Muscle of leg (tissue), 11 donors: ENCODE measurements around the gene EXOC3. TPM values are rescaled to one million over a fixed set of nuclear protein-coding genes. Genes with fewer than 3 reads are reported as not detected.
"Not testable (repeated sequence)": the region's sequence is repeated elsewhere in the genome, so short reads cannot be mapped to it uniquely, and the experiment has no call there.

Experiments used
- DNase-seq: peaks from one replicate; pipeline ENCODE4 v3.0.0; 2013
- H3K27ac ChIP-seq: one replicate; pipeline ENCODE4 v1.5.1; 2013; ENCODE audit warnings: mild to moderate bottlenecking, low read length, control low read depth
- H3K27me3 ChIP-seq: one replicate; pipeline ENCODE4 v1.6.1; 2013; ENCODE audit warnings: low read length; ENCODE audit not compliant: control insufficient read depth, insufficient read depth
- H3K36me3 ChIP-seq: one replicate; pipeline ENCODE4 v1.6.1; 2013; ENCODE audit warnings: low read length; ENCODE audit not compliant: control insufficient read depth, insufficient read depth
- H3K4me1 ChIP-seq: one replicate; pipeline ENCODE4 v1.6.1; 2013; ENCODE audit warnings: low read length; ENCODE audit not compliant: control insufficient read depth, insufficient read depth
- H3K4me3 ChIP-seq: one replicate; pipeline ENCODE4 v1.5.1; 2013; ENCODE audit warnings: low read length, control low read depth
- H3K9me3 ChIP-seq: replicated peaks from 2 replicates; pipeline ENCODE4 v1.6.1; 2013; ENCODE audit warnings: low read depth, low read length; ENCODE audit not compliant: control insufficient read depth
- WGBS: methylation state at CpG from one replicate; pipeline ENCODE4 v1.1.5; 2013; ENCODE audit warnings: missing lambda C conversion rate; ENCODE audit not compliant: insufficient coverage; 5-methylcytosine and 5-hydroxymethylcytosine counted together
- polyA plus RNA-seq, 8 donors: library from polyadenylated mRNA; unstranded; fragments of 120-200 nt; gene quantifications; one replicate each; pipeline versions ENCODE4 v1.2.1 to v1.2.3, GENCODE V29; 2013; ENCODE audit warnings: inconsistent platforms in 1 of 8, low replicate concordance in 1 of 8; ENCODE audit not compliant: insufficient read length in 8 of 8, insufficient read depth in 1 of 8
- total RNA-seq: library from RNA; stranded (reverse); fragments of 120-200 nt; gene quantifications from one replicate; pipeline ENCODE4 v1.2.4, GENCODE V29; 2013

EXOC3 gene
- total and polyA plus RNA-seq, 9 donors = 28.0 to 44.8 (median 35.9) TPM

DNA sequence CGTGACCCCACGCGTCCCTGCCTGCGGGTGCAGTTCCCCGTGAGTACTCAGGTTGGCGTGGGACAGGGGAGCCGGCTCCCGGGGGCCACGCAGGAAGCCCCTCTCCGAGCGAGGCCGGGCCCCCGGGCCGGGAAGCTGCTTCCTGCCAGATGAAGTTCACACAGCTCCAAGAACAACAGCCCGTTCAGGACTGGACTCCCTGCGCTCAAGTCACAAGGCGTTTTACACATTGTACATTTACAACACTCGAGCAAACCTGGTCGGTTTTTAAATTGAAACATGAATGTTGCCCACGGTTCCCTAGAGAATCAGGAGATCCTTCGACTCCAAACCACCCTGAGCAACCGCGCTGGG, 58.8 kb downstream of the EXOC3 start:
- Histone ChIP-seq H3K36me3 (no peaks in the 10 kb centered on the region), H3K4me3 (no peak overlapping the region), H3K27me3 (peaks cover 58% of the 10 kb centered on the region), H3K9me3 (no peaks in the 10 kb centered on the region), H3K27ac (no peak overlapping the region), H3K4me1 (peaks cover 14% of the 10 kb centered on the region)
- 11% methylated on average over 23 of the region's 23 CpGs for WGBS
- peak; percentile 32 for DNase-seq

DNA sequence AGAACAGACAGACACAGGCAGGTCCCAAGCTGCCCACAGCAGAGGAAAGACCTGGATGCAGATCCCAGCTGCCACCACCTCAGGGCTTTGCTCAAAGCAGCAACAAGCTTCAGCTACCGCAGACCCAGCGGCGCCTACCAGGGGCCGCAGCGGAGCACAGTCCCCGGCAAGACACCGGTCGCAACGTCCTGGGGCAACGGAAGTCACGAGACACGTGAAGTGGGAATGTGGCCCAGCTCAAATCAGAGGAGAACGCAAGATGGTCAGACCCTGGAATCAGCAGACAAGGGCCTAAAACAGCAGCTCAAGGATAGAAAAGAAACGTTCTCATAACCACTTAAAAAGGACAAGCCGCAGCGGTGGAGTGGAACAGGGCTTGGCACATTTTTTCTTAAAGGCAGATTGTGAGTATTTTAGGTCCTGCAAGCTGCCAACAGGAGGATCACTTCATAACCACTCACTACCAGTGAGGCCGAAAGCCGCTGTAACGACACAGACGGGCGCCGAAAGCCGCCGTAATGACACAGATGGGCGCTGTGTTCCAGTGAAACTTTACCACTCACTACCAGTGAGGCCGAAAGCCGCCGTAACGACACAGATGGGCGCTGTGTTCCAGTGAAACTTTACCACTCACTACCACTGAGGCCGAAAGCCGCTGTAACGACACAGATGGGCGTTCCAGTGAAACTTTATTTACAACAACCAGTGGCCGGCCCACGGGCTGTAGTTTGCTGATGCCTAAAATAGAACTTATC, 59.5 kb downstream of the EXOC3 start:
- peaks cover 55% of the 10 kb centered on the region for H3K27me3 ChIP-seq
- H3K4me3 ChIP-seq = no peak overlapping the region
- DNase-seq = no peak
- no peaks in the 10 kb centered on the region for H3K36me3 ChIP-seq
- WGBS = 74% methylated on average over 27 of the region's 36 CpGs
- no peak overlapping the region for H3K27ac ChIP-seq
- no peaks in the 10 kb centered on the region for H3K9me3 ChIP-seq
- peaks cover 14% of the 10 kb centered on the region for H3K4me1 ChIP-seq

DNA sequence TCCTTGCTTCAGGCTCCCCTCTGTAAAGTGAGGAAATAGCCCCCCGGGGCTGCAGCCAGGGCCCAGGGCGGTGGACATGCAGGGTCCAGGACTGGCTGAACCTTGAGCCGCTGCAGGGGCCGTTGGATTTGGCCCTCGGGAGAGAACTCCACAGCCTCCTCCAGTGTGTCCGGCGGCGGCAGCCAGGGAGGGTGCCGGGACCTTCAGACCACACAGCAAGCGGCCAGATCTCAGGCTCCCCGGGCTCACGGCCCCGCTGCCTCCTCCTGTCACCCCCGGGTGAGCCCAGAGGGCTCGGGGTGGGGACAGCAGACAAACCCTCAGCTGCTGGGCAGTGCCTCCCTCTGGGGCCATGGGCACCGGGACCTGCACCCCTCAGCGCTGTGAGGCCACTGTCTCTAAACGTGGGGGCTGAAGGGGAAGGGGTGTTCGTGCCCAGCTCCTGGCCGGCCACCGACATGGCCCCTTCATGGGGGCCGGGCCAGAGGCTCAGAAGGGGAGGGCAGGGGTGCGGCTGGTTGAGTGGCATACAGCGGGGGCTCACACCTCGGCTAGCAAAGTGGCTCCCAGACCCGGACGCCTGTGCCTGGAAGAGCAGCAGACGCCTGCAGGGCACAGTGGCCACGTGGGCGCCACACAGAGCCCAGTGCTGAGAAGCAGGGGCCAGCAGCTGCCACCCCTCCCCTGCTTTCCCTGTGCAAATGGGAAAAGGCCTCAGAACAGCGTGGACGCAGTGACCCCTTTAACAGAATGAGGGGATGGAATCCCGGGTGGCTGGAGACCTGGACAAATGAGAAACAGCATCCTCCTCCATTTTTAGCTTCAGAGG, 61.6 kb downstream of the EXOC3 start:
- 57% methylated on average over 29 of the region's 33 CpGs for WGBS
- Histone ChIP-seq H3K36me3 (no peaks in the 10 kb centered on the region), H3K9me3 (no peaks in the 10 kb centered on the region), H3K4me1 (peaks cover 14% of the 10 kb centered on the region), H3K4me3 (no peak overlapping the region), H3K27ac (no peak overlapping the region), H3K27me3 (peaks cover 44% of the 10 kb centered on the region)
- no peak for DNase-seq

DNA sequence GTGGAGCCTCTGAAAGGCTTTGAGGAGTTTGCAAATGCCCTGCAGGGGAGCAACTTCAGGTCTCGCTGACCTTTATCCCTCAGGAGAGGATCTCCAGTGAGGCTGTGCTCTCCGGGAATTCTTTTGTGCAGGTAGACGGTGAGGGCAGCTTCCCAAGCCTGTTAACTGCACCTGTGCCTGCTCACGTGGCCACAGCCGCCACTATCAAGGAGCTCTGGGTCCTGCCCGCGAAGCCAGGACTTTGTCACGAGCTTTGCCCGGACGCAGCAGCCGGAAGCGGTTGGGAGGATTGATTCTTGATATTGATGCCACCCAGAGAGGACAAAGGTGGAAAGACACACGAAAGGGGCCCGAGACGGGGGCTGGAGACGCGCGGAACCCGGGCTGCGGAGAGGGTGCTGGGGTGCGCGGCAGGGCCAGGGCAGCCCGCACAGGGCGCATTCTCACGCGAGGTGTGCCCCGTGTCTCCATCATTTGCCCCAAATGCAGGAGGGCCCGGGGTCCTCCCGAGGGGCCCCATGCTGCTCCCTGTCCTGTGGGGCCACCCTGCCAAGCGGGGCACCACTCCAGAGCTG, 63.1 kb downstream of the EXOC3 start:
- Histone ChIP-seq H3K4me3 (no peak overlapping the region), H3K4me1 (peaks cover 14% of the 10 kb centered on the region), H3K9me3 (no peaks in the 10 kb centered on the region), H3K36me3 (no peaks in the 10 kb centered on the region), H3K27me3 (peaks cover 52% of the 10 kb centered on the region), H3K27ac (no peak overlapping the region)
- 72% methylated on average over 30 of the region's 30 CpGs for WGBS
- DNase-seq = no peak

GRCh38 chr5:507986-508575, 65.1 kb downstream of the EXOC3 start:
- not testable (repeated sequence) for H3K4me1 ChIP-seq, H3K36me3 ChIP-seq, DNase-seq, H3K9me3 ChIP-seq, H3K4me3 ChIP-seq, H3K27ac ChIP-seq
- peaks cover 42% of the 10 kb centered on the region for H3K27me3 ChIP-seq
- 98% methylated on average over 42 of the region's 42 CpGs for WGBS

DNA sequence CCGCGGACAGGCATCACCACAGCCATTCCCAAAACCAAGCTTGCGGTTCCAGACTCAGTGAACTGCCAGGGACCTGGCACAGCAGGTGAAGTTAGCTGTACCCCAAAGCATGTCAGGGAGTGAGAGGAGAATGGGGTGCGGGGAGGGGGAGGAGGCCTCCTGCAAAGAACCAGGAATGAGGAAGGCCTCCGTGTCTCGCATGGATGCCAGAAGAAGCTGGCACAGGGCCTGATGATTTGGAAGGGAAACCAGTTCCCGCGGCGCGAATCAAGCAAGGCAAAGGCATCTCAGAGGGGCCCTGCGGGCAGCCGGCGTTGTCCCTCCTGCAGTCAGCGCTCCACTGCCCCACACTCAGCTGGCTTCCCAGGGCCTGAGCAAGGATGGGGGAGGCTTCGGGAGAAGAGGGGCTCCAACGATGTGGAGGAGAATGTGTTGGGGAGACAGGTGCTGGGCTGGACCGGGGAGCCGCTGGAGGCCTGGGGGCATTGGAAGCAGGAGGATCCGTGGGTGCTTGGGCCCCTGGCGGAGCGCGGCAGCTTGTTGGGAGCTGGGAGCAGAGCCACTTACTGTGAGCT, 66.7 kb downstream of the EXOC3 start:
- no peaks in the 10 kb centered on the region for H3K9me3 ChIP-seq
- no peaks in the 10 kb centered on the region for H3K4me1 ChIP-seq
- 74% methylated on average over 19 of the region's 22 CpGs for WGBS
- H3K4me3 ChIP-seq = no peak overlapping the region
- no peak overlapping the region for H3K27ac ChIP-seq
- H3K27me3 ChIP-seq = peaks cover 43% of the 10 kb centered on the region
- H3K36me3 ChIP-seq = no peaks in the 10 kb centered on the region
- DNase-seq = no peak

DNA sequence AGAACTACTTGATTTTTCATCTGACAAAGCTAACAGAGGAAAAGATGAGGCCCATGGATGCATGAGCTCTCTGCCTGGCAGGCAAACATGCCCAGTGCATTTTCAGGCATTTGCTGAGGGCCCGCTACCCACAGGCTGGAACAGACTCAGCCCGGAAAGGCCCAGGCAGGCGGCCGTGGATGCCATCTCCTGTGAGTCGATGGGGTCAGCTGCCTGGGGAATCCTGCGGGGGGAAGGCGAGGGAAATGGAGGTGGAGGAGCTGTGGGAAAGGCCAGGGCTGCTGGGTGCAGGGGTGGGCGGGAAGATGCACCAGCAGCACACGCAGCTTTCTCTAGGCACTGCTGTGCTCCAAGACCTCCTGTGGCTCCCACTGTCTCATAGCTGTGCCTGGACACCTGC, 67.5 kb downstream of the EXOC3 start:
- H3K27me3 ChIP-seq = peaks cover 49% of the 10 kb centered on the region

DNA sequence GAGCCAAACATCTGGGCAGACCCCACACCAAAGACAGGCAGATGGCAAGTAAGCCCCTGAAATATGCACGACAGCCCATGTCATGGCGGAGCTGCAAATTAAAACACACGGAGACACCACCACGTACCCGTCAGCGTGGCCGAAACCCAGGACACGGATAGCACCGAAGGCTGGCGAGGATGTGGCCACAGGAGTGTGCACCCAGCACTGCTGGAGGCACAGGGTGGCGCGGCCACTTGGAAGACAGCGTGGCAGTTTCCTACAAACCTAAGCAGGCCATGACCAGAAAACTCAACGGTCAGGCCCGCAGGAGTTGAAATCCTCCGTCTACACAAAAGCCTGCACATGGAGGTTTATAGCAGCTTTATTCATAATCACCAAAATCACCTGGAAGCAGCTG, 68.5 kb downstream of the EXOC3 start:
- no peak overlapping the region for H3K4me3 ChIP-seq
- H3K36me3 ChIP-seq = no peaks in the 10 kb centered on the region
- no peak for DNase-seq
- peaks cover 46% of the 10 kb centered on the region for H3K27me3 ChIP-seq
- H3K27ac ChIP-seq = no peak overlapping the region
- WGBS = 88% methylated on average over 11 of the region's 16 CpGs
- H3K4me1 ChIP-seq = no peaks in the 10 kb centered on the region
- H3K9me3 ChIP-seq = no peaks in the 10 kb centered on the region

More for the DNA sequence above, 67.5 kb downstream of the EXOC3 start:
- Histone ChIP-seq H3K4me3 (no peak overlapping the region), H3K4me1 (no peaks in the 10 kb centered on the region), H3K36me3 (no peaks in the 10 kb centered on the region), H3K9me3 (no peaks in the 10 kb centered on the region), H3K27ac (no peak overlapping the region)
- 70% methylated on average over 9 of the region's 9 CpGs for WGBS
- no peak for DNase-seq

DNA sequence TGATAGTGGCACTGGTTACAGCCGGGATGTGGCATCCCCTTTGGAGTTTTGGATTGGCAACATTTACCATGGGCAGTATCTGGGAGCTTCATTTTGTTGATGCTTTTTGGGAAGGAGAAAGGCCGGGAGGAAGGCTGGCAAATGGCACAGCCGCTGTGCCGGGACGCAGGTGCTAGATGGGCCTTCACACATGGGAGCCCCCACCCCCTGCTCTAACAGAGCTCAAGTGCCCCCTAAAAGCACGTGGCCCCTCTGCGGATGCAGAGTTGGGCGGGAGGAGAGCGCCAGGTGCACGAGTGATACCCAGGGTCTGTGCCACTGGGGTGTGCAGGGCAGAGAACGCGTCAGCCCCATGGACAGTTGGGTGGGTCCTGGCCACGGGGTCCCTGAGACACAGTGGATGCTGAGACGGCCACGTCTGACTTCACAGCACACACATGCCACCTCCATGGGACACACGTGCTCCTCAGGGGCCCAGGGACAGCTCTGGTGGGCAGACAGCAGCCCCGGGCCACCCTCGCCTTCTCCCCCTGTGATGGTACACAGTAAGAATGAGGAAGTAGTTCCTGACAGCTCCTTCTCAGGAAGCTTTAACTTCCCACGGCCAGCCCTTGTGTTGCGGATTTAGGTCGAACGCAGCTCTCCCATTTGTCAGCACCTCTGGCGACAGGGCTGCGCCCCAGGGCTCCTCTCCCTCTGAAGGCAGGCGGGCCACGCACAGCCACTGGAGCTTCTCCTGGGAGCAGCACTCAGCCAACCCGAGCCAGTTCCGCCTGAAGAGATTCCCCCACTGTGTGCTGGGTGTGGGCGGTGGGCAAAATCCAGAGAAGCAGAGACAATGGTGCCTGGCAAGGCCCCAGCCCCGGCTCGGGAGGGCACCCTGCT, 70.5 kb downstream of the EXOC3 start:
- Histone ChIP-seq H3K36me3 (no peaks in the 10 kb centered on the region), H3K4me3 (no peak overlapping the region), H3K27ac (no peak overlapping the region), H3K9me3 (no peaks in the 10 kb centered on the region), H3K4me1 (no peaks in the 10 kb centered on the region), H3K27me3 (peaks cover 51% of the 10 kb centered on the region)
- DNase-seq = no peak
- 71% methylated on average over 26 of the region's 31 CpGs for WGBS
